Dedifferentiated amniotic fluid mesenchymal stem cell (primary cell): ENCODE data around the gene FSTL4.

Source experiments
- DNase-seq: peaks from one replicate; pipeline ENCODE4 v3.0.0-alpha.2; 2016; ENCODE audit errors: extremely low spot score

Gene FSTL4

DNA sequence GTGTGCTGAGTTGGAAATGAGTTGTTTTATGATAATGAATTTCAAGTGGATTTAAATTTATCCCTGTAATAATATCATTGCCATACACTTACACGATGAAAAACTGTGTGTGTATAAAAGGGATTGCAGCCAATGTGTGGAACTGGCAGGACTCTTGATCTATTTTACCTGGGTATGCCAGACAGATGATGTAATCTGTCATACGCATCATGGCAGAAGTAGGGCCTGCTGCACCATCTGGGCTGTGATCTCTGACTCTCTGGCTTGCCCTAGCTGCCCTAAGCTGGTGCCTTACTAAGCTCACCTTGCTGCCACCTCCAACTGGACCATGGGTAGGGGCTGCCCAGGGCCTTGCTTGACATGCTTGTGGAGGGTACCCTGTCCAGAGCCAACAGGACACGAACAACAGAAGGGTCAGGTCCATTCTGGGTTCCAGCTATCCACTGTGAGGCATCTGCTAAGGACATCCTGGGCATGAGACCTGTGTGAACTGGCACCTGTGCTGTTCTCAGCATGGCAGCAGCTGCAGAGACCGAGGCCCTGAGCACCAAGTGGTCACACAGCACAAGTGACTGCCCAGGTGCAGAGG is 184.2 kb downstream of the FSTL4 start:
- no peak for DNase-seq

DNA sequence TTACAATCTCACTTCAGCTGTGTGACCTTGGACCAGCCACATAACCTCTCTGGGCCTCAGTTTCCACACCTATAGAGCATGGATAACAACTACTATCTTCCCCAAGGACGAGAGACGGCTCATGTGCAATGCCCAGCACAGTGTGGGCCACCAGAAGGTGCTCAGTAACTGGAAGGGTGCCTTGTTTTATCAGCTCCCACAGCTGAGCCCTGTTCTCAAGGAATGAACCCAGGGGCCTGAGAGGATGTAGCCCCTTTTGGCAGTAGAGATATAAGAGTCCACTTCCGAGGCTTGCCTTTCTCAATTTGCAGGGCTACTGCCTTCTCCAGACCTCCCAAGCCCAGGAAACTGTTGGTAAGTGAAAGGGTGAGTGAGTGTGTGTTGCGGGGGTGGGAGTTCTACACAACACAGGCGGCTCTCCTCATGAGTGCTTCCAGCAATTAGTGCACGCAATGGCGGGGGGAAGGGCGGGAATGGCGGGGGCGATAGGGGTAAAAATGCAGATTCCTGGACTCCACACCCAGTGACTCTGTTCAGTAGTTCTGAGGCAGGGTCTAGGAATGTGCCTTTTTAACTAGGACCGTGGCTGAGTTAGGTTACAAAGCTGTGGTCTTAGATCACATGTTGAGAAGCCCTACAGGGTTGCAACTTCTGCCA is 185.1 kb downstream of the FSTL4 start:
- no peak for DNase-seq

DNA sequence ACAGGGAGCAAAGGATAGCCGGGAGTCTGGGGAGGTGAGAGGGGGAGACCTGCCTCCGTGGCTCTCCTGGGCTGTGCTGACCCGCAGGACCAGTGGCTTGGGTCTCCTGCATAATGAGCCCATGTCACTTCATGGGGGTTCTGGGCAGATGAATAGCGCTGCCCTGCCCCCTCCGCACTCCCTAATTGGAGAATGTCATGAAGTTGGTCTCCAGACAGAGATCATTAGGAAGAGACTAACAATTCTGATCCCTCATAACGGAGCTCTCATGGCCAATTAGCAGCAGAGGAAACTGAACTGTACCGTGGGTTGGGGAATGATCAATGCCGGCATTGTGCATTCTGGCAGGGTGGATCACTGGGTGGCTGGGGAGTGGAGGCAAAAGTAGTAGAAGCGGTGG is 186.1 kb downstream of the FSTL4 start:
- DNase-seq, result no peak

- DNase-seq, result no peak
Measured at GRCh38 chr5:133425764-133426163, 186.6 kb downstream of the FSTL4 start.

DNA sequence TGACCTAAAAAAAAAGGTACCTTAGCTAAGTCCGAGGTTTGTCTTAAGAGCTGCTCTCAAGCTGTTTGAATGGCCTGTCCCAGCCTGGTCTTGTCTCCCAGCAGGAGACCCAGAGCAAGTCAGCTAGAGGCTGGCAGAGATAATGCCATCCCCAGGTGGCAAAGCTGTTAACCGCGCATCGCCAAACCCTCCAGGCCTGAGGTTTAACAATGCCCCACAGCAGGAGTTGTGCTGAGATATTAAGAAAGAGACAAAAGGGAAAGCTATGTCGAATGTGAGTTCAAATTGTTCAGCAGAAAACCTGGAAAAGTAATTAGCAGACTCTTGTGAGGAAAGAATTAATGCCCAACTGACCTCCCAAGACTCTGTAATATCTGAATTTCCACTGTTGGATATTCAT is 187.1 kb downstream of the FSTL4 start:
- DNase-seq, result no peak

GRCh38 chr5:133423618-133424282 is 188.6 kb downstream of the FSTL4 start:
- DNase-seq, result no peak

- no peak for DNase-seq
Measured at GRCh38 chr5:133423011-133423617, 189.2 kb downstream of the FSTL4 start.

DNA sequence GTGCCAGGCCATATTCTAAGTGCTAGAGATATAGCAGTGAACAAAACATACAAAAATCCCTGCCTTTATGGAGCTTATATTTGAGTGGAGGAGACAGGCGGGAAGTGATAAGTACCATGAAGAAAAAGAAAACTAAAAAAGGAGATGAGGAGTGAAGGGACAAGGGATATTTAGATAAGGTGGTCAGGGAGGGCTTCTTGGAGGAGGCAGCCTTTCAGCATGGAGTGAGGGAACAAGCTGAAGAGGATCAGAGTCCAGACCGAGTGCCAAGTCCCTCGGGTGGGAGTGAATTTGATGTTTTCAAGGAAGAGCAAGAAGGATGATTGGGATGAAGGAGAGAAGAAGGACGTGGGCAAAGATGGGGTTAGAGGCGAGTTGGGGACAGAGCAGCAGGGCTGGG is 190.5 kb downstream of the FSTL4 start:
- no peak for DNase-seq

DNA sequence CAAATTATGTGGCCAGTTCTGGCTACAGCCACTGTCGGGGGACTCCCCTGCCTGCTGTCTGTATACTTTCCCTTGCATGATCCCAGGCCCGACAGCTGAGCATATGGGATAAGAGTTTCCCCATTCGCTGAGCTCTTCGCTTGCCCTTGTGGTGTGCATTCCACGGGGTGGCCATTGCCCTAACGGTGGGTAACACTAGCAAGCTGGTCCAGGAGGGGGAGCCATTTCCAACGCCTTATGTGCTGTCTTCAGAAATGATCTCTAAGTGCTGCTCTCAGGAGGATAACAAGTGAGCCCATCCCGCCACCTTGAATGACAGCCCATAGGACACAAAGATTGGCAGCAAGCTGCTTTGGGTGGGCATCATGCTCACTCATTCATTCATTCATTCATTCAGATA is 190.9 kb downstream of the FSTL4 start:
- no peak for DNase-seq

DNA sequence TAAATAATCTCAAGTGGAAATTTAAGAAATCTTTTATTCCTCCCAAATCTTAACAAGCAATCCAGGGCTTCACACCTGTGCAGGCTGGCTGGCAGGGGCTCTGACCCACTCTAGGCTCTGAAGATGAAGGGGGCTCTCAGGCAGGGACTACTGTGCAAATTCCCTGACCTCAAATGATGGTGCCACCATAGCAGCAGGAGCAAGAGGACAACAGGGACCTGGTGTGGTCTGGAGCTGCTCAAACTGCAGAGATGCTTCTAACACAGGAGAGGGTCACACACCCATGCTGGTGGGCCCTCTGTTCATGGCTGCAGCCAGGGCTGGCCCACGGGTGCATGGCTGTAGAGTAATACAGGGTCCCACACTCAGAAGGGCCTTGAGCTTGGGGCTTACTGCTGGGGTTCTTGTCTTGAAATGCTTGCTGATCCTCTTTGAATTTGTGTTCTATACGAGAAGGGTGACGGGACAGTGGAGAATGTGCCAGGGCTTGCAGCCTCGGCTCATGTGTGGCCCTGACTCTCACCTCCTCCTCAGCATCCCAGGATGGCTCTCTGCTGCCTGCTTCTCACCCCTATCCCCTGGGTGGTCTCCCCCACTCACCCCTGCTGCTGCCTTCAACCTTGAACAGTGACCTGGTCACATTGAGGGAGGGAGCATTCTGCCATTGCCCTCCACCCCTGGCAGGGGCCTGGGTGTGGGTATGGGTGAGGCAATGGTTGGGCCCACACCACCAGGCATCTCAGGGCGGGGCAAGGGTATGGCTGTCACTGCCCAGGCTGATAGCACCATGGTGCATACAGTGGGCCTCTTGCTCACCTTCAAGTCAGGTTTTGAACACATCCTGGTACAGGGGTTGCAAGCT is 191.7 kb downstream of the FSTL4 start:
- DNase-seq, result no peak

DNA sequence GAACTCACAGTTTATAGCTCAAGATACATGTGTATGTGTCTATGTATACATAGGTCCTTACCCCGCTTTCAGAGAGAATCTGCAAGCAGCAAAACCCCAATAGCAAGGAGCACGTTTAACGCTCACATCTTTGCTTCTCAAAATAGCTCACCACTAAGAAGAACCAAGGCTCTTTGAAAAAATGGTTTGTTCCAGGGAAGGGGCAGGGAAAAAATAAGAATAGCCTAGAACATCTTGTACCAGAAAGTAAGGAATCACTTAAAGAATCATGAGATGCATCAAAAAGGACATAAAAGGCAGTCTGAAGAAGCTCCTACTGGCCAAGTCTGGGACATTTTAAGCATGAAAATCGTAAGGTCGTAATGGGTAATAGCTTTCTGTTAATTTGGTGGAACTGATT is 196.4 kb downstream of the FSTL4 start:
- DNase-seq, result no peak

DNA sequence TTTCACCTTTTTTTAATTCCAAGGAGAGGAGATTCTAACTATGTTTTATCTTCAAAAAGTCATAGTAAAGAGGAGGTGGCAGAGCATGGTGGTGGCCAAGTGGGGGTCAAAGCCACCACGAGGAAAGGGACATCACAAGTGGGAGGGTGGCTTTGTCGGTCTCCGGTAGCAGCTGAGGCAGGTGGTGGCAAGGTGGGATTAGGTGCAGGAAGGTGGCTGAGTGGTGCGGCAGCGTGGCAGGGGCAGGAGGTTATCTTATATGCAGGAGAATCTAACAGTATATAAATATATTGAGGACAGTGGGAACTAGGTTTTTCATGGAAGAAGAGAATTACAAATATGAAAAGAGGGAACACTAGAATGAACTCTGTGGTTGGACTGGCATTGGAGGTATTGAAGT is 196.8 kb downstream of the FSTL4 start:
- no peak for DNase-seq

DNA sequence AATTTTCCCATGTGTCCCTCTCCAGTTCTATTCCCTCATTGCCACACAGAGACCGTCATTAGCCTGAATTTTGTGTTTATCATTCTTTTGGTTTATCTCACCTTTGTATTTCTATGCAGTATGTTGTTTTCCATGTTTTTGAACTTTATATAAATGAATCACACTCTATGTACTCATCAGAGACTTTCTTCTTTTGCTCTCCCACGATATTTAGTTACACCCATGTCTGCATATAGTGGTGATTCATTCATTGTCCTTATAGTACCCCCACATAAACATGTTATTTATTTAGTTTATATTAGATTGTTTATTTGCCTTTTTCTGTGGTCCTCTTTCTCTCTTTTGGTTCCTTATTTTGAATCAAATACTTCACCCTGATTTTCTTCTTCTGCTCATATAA is 199.7 kb downstream of the FSTL4 start:
- DNase-seq, result no peak

- DNase-seq, result no peak
Measured at GRCh38 chr5:133410335-133410828, 202.0 kb downstream of the FSTL4 start.

- no peak for DNase-seq
Measured at GRCh38 chr5:133409210-133409674, 203.1 kb downstream of the FSTL4 start.

DNA sequence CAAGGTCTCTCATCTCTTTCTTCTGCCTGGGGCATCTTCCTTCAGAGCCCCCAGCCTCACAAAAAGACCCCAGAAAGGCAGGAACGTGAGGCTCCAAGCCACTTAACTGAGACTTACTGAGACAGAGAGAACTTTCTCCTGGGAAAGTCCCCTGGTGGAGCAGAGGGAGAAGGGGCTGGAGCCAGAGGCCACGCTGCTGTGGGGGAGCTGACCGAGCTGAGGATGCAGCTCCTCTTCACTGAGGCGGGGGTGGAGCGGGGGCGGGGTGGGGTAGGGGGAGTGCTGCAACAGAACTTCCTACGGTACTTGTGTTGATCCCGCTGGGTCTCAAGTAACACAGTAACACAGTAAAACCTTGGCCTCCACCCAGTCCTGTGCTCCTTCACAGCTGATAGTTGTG is 204.0 kb downstream of the FSTL4 start:
- no peak for DNase-seq

DNA sequence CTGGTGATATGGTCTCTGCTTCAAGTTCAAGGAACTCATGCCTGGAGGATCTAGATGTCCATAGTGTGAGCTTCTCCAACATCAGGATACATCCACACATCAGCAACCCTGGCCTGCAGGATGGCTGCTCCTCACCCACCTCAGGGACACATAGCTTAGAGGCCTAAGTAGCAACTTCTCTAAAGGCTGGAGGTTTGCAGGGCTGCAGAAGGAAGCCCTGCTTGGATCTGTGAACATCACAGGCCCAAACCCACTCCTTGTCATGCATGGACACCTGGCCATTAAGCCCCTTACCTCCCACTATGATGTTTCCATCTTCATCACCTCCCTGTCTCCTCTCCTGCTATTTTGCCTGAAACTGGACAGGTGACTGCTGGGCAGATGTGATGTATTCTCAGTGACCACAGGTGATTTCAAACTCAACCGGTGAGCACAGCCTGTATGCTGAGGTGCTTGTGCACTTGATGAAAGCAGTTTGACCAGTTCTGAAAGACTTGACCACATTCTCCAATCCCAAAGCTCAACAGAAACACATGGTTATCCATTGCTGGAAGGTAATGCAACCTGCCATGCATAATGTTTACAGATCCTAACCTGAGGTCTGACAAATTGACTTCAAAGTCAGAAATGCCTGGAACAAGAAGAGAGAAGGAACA is 205.2 kb downstream of the FSTL4 start:
- DNase-seq, result no peak

DNA sequence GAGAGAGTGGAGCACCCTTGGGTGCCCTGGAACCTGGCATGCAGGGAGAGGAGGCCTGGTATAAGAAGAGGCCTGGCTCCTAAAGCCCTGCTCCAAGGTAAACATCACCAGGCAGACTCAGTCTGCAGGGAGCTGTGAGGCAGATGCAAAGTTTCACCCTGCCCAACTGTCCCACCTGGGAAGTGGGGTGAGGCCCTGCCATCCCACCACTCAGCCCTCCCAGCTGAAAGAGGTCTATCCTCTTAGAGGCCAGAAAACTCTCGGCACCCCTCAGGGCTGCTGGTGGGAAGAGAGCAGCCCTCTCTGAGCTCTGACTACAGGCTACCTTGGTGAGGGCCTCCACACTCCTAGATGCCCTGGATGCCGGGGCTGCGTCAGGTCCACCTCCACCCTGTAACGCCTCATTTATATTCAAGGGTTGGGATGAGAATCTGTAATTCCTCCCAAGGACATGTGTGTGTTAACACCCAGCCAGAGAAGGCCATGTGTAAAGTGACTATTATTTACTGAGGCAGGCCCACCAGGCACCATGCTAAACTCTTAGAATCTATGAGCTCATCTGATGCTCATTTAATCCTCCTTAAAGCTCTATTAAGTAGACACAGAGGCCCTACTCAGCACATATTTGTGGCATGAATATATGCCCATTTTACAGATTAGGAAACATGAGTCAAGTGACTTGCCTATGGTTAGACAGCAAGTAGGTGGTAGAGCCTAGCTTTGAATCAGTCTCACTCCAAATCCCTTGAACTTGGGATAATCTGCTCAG is 205.9 kb downstream of the FSTL4 start:
- no peak for DNase-seq

DNA sequence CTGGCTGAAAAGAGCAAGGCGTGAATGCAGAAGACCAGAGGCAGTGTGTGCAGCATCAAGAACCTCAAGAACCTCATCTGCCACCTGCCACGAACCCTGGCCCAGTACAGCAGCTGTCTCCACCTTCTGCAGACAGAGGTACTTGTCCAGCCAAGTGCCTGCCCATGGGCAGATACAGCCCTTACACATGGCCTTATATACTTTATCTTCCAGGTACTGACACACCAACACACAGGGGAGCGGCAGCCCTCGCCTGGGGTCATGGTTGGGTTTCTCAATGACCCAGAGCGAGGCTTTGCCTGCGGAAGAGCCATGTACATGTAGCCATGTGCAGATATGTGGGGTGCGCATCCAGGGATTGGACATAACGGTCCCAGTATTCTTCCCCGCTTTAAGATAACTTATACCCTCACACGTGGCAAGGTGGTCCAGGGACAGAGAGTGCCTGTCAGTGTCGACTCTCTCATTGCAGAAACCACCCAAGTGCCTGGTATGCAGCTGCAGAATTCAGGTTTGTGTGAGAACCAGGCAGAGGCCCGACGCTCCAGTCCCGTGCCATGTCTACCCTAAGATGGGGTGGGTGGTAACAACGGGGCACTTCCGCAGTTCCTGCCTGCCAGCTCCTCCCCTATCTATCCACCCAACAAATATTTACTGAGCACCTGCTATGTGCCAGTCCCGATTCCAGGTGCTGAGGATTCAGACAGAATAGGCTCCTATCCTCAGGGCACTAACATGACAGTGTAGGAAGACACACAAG is 206.9 kb downstream of the FSTL4 start:
- DNase-seq, result no peak

GRCh38 chr5:133404724-133405123 is 207.6 kb downstream of the FSTL4 start:
- DNase-seq, result no peak
